Measurements from ENCODE around the gene EPN1.

EPN1 gene

GRCh38 chr19:55679343-55680257, 4.6 kb downstream of the EPN1 start:
- DNase-seq (ENCODE audit: low spot score) = no peak

GRCh38 chr19:55680339-55681130, 5.5 kb downstream of the EPN1 start:
- DNase-seq (ENCODE audit: low spot score) = no peak

- DNase-seq (ENCODE audit: low spot score) = no peak
Observed at GRCh38 chr19:55681131-55682092, 6.4 kb downstream of the EPN1 start.

- DNase-seq (ENCODE audit: low spot score) = no peak
Observed at GRCh38 chr19:55683449-55684261, 8.6 kb downstream of the EPN1 start.

- DNase-seq (ENCODE audit: low spot score) = no peak
Observed at GRCh38 chr19:55684946-55685681, 10.1 kb downstream of the EPN1 start.

- DNase-seq (ENCODE audit: low spot score) = no peak
Observed at GRCh38 chr19:55685776-55686175, 10.8 kb downstream of the EPN1 start.

GRCh38 chr19:55686311-55687050, 11.5 kb downstream of the EPN1 start:
- no peak for DNase-seq (ENCODE audit: low spot score)

- no peak for DNase-seq (ENCODE audit: low spot score)
Observed at GRCh38 chr19:55687281-55688201, 12.5 kb downstream of the EPN1 start.

GRCh38 chr19:55688422-55689218, 13.6 kb downstream of the EPN1 start:
- no peak for DNase-seq (ENCODE audit: low spot score)

GRCh38 chr19:55689411-55690108, 14.5 kb downstream of the EPN1 start:
- DNase-seq (ENCODE audit: low spot score) = no peak

GRCh38 chr19:55690109-55690768, 15.2 kb downstream of the EPN1 start:
- DNase-seq (ENCODE audit: low spot score) = no peak

- no peak for DNase-seq (ENCODE audit: low spot score)
Observed at GRCh38 chr19:55690769-55691545, 15.9 kb downstream of the EPN1 start.

- DNase-seq (ENCODE audit: low spot score) = no peak
Observed at GRCh38 chr19:55691561-55692481, 16.8 kb downstream of the EPN1 start.

GRCh38 chr19:55692681-55693081, 17.7 kb downstream of the EPN1 start:
- no peak for DNase-seq (ENCODE audit: low spot score)

All from GM03348 (cell line).